ENCODE data around the gene FGF4. TPM values are rescaled to one million over a fixed set of nuclear protein-coding genes. Genes with fewer than 3 reads are reported as not detected.

FGF4 gene
- total RNA-seq, 2 experiments from 2014 or later: not detected

GRCh38 chr11:69802590-69802989 lies 27.4 kb upstream of the FGF4 start:
- H3K27ac Mint-ChIP-seq: no peak overlapping the region
- POLR2A ChIA-PET: no interaction called here
- H3K9me3 Mint-ChIP-seq: no peaks in the 10 kb centered on the region
- H3K27me3 Mint-ChIP-seq: no peaks in the 10 kb centered on the region
- H3K4me1 Mint-ChIP-seq (ENCODE audit: low read depth): no peaks in the 10 kb centered on the region
- CTCF ChIA-PET: no interaction called here
- H3K4me3 Mint-ChIP-seq: no peak overlapping the region
- no peak for TF ChIP-seq CTCF (IDR thresholded peaks at IDR 0.05)
- H3K36me3 Mint-ChIP-seq (ENCODE audit: low read depth): no peaks in the 10 kb centered on the region
- no peak for ATAC-seq
- intact Hi-C loops (cut with micrococcal nuclease): no loop called here
- no peak for DNase-seq

DNA sequence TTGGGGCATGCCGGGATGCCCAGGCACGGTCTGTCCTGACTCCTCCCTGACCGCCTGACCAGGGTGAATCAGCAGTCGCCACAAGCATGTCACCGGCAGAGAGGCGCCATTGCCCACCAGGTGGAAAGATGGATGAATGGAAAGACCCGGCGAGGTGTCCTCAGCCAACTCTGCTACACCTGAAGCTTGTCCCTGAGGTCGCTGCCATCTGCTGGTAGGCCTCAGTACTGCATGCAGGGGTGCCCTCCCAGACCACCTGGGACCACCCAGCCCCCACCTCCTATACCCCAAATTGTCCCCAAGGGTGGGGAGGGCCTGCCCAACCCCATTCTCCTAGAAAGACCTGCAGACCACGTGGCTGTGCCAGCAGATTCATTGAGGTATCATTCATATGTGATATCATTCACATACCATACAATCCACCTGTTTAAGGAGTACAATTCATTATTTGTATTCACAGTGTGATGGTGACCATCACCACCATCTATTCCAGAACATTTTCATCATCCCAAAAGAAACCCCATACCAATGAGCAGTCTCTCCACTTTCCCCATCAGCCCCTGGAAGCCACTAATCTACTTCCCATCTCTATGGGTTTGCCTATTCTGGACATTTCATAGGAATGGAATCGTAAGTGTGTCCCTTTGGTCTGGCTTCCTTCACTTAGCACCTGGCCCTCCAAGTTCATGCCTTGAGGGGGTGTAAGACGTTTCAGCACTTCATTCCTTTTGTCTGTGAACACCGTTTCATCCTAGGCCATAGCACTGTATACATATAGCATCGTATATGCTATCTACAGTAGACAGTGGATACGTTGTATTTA lies 26.6 kb upstream of the FGF4 start:
- Mint-ChIP-seq H3K27ac (no peak overlapping the region), H3K9me3 (no peaks in the 10 kb centered on the region), H3K36me3 (ENCODE audit: low read depth) (no peaks in the 10 kb centered on the region), H3K4me1 (ENCODE audit: low read depth) (no peaks in the 10 kb centered on the region), H3K27me3 (no peaks in the 10 kb centered on the region), H3K4me3 (no peak overlapping the region)
- CTCF ChIA-PET: interaction anchor here (1.2 to 1.9 kb wide), 2 partner anchors 14 to 23 kb away, joined by 3 to 5 read pairs; no protein-coding TSS in a partner anchor
- ATAC-seq (peak; percentile 58), DNase-seq (peak; percentile 56)
- POLR2A ChIA-PET: interaction anchor here (0.7 to 1.4 kb wide), 2 partner anchors 97 kb away, joined by 4 to 5 read pairs; no protein-coding TSS in a partner anchor
- intact Hi-C loops (cut with micrococcal nuclease): no loop called here
- TF ChIP-seq CTCF (IDR thresholded peaks at IDR 0.05): peak; percentile 88

- no peaks in the 10 kb centered on the region for H3K27me3 Mint-ChIP-seq
- no peaks in the 10 kb centered on the region for H3K9me3 Mint-ChIP-seq
- ATAC-seq (no peak), DNase-seq (no peak)
- H3K4me1 Mint-ChIP-seq (ENCODE audit: low read depth): no peaks in the 10 kb centered on the region
- no peak for TF ChIP-seq CTCF (IDR thresholded peaks at IDR 0.05)
- intact Hi-C loops (cut with micrococcal nuclease): no loop called here
- no peaks in the 10 kb centered on the region for H3K36me3 Mint-ChIP-seq (ENCODE audit: low read depth)
- H3K4me3 Mint-ChIP-seq: no peak overlapping the region
- POLR2A ChIA-PET: interaction anchor here (1.4 kb wide), 1 partner anchor 96 kb away, joined by 5 read pairs; no protein-coding TSS in a partner anchor
- CTCF ChIA-PET: interaction anchor here (1.5 to 1.9 kb wide), 2 partner anchors 13 to 30 kb away, joined by 3 to 5 read pairs; no protein-coding TSS in a partner anchor
- H3K27ac Mint-ChIP-seq: no peak overlapping the region
Measured at GRCh38 chr11:69800278-69800677, 25.1 kb upstream of the FGF4 start.

- ATAC-seq (peak; percentile 49), DNase-seq (no peak)
- ChIA-PET POLR2A (no interaction called here), CTCF (interaction anchor here (1.5 kb wide), 1 partner anchor 29 kb away, joined by 3 read pairs; no protein-coding TSS in a partner anchor)
- Mint-ChIP-seq H3K27ac (no peak overlapping the region), H3K27me3 (no peaks in the 10 kb centered on the region), H3K36me3 (ENCODE audit: low read depth) (no peaks in the 10 kb centered on the region), H3K4me1 (ENCODE audit: low read depth) (no peaks in the 10 kb centered on the region), H3K9me3 (no peaks in the 10 kb centered on the region), H3K4me3 (no peak overlapping the region)
- no peak for TF ChIP-seq CTCF (IDR thresholded peaks at IDR 0.05)
- intact Hi-C loops (cut with micrococcal nuclease): no loop called here
Measured at GRCh38 chr11:69799582-69799981, 24.4 kb upstream of the FGF4 start.

DNA sequence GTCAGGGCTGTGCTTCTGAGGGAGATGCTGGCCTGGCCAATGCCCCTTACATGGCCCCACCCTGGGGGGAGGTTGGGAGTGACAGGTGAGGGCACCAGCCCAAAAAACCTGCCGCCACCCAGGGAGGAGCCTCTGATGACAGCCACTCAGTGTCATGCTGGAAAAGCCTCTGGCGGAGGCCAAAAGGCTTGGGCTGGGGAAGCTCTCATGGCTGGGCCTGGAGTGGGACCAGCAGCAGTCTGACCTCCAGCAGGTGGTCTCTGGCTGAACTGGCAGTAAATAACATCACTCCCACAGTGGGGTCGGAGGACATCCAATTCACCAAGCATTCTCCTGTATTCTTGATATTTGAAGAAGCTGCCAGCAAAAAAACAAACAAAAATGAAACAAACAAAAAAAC lies 24.0 kb upstream of the FGF4 start:
- ChIA-PET POLR2A (no interaction called here), CTCF (no interaction called here)
- no peaks in the 10 kb centered on the region for H3K9me3 Mint-ChIP-seq
- no peak overlapping the region for H3K4me3 Mint-ChIP-seq
- ATAC-seq (no peak), DNase-seq (no peak)
- H3K27me3 Mint-ChIP-seq: no peaks in the 10 kb centered on the region
- no peaks in the 10 kb centered on the region for H3K4me1 Mint-ChIP-seq (ENCODE audit: low read depth)
- intact Hi-C loops (cut with micrococcal nuclease): no loop called here
- no peak for TF ChIP-seq CTCF (IDR thresholded peaks at IDR 0.05)
- no peak overlapping the region for H3K27ac Mint-ChIP-seq
- no peaks in the 10 kb centered on the region for H3K36me3 Mint-ChIP-seq (ENCODE audit: low read depth)

Data from activated CD8-positive, alpha-beta T cell treated with anti-CD3 and anti-CD28 coated beads for 36 hours (primary cell).